Immature natural killer cell (primary cell): ENCODE measurements around the gene ILKAP. TPM values are rescaled to one million over a fixed set of nuclear protein-coding genes. Genes with fewer than 3 reads are reported as not detected.
A peak's percentile ranks its signal among the peaks of the same experiment; 100 is the strongest.

Source experiments
- DNase-seq, 3 donors: peaks; one replicate each; pipeline ENCODE4 v3.0.0; 2022; ENCODE audit warnings: mixed read lengths in 1 of 3
- H3K27ac Mint-ChIP-seq, 6 donors: one replicate each; pipeline ENCODE4 v1.8.0; 2020; ENCODE audit warnings: mixed read lengths in 6 of 6, mild to moderate bottlenecking in 5 of 6, inconsistent platforms in 4 of 6, moderate library complexity in 3 of 6
- H3K27me3 Mint-ChIP-seq, 3 donors: one replicate each; pipeline ENCODE4 v1.8.0; 2020 to 2021; ENCODE audit warnings: low read depth in 3 of 3, mild to moderate bottlenecking in 3 of 3, mixed read lengths in 3 of 3, moderate library complexity in 3 of 3, inconsistent platforms in 1 of 3
- H3K36me3 Mint-ChIP-seq, 3 donors: one replicate each; pipeline ENCODE4 v1.8.0; 2020; ENCODE audit warnings: mixed read lengths in 3 of 3, inconsistent platforms in 2 of 3, mild to moderate bottlenecking in 2 of 3
- H3K4me1 Mint-ChIP-seq, 2 donors: one replicate each; pipeline ENCODE4 v1.8.0; 2020; ENCODE audit warnings: inconsistent platforms in 2 of 2, mild to moderate bottlenecking in 2 of 2, mixed read lengths in 2 of 2, moderate library complexity in 1 of 2
- H3K4me3 Mint-ChIP-seq, 5 donors: one replicate each; pipeline ENCODE4 v1.8.0; 2020; ENCODE audit warnings: mild to moderate bottlenecking in 5 of 5, mixed read lengths in 5 of 5, inconsistent platforms in 3 of 5, moderate library complexity in 3 of 5
- H3K9me3 Mint-ChIP-seq, 6 donors: one replicate each; pipeline ENCODE4 v1.8.0; 2020; ENCODE audit warnings: mild to moderate bottlenecking in 6 of 6, mixed read lengths in 6 of 6, inconsistent platforms in 4 of 6, moderate library complexity in 3 of 6
- polyA plus RNA-seq, 3 donors: library from polyadenylated mRNA; unstranded; fragments of 300-500 nt; fragmentation: Illumina TruSeq; gene quantifications; one replicate each; pipeline ENCODE4 v1.2.3, GENCODE V29; 2021

ILKAP gene
- polyA plus RNA-seq, 3 donors from 2014 or later, result 59.2 to 82.8 (median 59.3) TPM

DNA sequence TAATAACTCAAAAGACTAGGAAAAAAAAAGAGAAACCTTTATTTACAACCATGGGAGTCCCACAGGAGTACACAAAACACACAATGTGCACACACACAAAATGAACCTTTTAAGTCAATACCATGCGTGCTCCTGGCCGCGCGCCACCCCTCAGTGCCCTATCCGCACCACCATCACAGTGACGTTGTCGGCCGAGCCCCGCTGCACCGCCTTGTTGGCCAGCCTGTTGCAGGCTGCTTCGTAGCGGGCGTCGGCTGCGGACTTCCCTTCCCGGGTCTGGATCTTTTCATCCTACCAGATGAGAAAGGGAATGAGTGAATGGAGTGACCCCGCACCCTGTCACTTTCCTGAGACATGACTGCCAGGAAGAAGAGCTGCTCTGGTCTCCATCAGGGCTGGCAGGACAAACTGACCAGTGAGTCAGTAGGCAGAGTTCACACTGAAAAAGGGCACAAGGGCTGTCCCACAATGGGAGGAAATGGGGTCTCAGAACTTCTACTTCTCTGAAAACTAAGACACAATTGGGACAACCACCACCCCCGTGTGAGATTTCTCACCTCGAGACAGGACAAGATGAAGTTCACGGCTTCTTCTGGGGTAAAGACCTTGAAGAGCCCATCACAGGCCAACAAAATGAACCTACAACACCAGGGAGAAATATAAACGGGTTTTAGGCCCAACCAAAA is 33.0 kb downstream of the ILKAP start:
- peaks cover 65 to 73% of the 10 kb centered on the region in 2 donors for H3K4me1 Mint-ChIP-seq
- H3K27ac Mint-ChIP-seq, result peak overlapping the region in 5 of 6 donors; percentile 62 to 88 (median 84)
- peak in 2 of 3 donors; percentile 21 to 32 for DNase-seq
- H3K9me3 Mint-ChIP-seq, result no peaks in the 10 kb centered on the region
- peak overlapping the region in 4 of 5 donors; percentile 21 to 70 (median 52) for H3K4me3 Mint-ChIP-seq
- peaks cover 2 to 16% (median 7%) of the 10 kb centered on the region in 3 donors for H3K27me3 Mint-ChIP-seq
- H3K36me3 Mint-ChIP-seq, result peaks cover 20 to 32% (median 21%) of the 10 kb centered on the region in 3 donors

DNA sequence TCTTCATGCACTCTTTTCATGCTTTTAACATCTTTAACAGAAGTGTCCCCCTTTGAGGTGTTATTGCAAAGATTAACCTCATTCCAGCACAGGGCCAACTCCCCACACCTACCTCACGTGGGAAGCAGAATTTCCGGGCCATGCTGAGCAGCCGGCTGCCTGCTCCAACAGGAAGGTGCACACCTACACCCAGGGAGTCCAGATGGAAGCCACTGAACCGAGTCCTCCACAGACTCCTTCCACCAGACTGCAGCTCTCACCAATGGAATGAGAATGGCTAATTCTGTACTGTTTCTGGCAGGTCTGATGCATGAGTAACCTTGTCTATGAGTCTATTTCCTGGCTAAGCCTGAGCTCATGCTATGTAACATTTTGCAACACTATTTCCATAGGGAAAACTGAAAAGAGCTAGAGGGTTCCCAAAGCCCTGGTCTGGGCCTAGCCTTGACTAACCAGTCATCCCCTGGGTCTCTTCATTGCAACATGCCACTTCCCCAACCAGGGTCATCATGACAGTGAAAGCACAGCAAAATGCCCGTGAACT is 33.7 kb downstream of the ILKAP start:
- Mint-ChIP-seq H3K27me3 (peaks cover 5 to 19% (median 10%) of the 10 kb centered on the region in 3 donors), H3K36me3 (peaks cover 20 to 32% (median 21%) of the 10 kb centered on the region in 3 donors), H3K27ac (peak overlapping the region in 5 of 6 donors; percentile 62 to 88 (median 84)), H3K4me3 (peak overlapping the region in 3 of 5 donors; percentile 54 to 66 (median 62)), H3K9me3 (no peaks in the 10 kb centered on the region), H3K4me1 (peaks cover 68 to 74% of the 10 kb centered on the region in 2 donors)
- DNase-seq, result no peak

- Mint-ChIP-seq H3K27me3 (peaks cover 7 to 21% (median 10%) of the 10 kb centered on the region in 3 donors), H3K4me1 (peaks cover 64 to 72% of the 10 kb centered on the region in 2 donors), H3K27ac (peak overlapping the region in 5 of 6 donors; percentile 14 to 88 (median 84)), H3K9me3 (no peaks in the 10 kb centered on the region), H3K36me3 (peaks cover 20 to 32% (median 21%) of the 10 kb centered on the region in 3 donors), H3K4me3 (peak overlapping the region in 3 of 5 donors; percentile 27 to 66 (median 62))
- no peak for DNase-seq
Measured at GRCh38 chr2:238169048-238169707, 34.3 kb downstream of the ILKAP start.

DNA sequence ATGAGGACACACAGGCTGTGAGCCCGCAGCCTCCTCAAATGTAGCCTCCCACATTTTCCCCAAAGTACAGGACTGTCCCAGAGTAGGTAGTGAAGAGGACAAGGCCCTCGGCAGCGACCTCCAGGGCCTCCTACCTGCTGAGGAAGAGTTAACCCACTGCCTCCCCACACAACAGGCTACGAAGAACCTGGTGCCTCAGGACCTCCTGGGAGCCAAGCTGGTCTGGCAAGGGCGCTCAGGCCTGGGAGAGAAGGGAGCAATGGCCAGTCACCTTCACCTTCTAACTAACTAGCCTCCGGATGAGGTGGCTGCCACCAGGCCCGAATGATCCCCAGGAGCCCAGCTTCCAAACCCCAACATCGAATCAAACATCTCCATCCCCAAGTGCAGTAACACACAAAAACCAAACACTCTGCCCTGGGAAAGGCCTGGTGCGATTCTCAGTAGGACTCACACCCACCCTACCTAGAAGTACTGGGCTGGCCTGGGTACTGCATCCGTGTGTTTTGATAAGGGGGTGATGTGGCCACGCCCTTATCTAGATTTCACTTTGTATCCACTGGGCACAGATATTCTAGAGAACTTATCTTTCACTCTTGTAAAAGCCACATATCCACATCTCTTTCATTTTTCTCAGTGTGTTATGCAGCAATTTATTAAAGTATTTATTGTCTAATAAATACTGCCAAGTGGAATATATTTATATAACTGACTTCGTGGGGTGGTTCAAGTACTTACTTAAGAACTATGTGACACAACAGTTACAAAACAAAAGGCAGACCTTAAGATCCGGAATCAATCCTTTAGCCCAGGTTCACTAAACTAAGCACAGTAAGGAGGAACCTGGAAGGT is 35.1 kb downstream of the ILKAP start:
- no peaks in the 10 kb centered on the region for H3K9me3 Mint-ChIP-seq
- peak overlapping the region in 4 of 6 donors; percentile 74 to 88 (median 84) for H3K27ac Mint-ChIP-seq
- peaks cover 17 to 32% (median 21%) of the 10 kb centered on the region in 3 donors for H3K36me3 Mint-ChIP-seq
- H3K27me3 Mint-ChIP-seq, result peaks cover 7 to 19% (median 10%) of the 10 kb centered on the region in 3 donors
- H3K4me1 Mint-ChIP-seq, result peaks cover 56 to 64% of the 10 kb centered on the region in 2 donors
- H3K4me3 Mint-ChIP-seq, result peak overlapping the region in 3 of 5 donors; percentile 27 to 66 (median 38)
- DNase-seq, result no peak

- Mint-ChIP-seq H3K4me1 (peaks cover 49 to 60% of the 10 kb centered on the region in 2 donors), H3K27me3 (peaks cover 5 to 15% (median 7%) of the 10 kb centered on the region in 3 donors), H3K9me3 (no peaks in the 10 kb centered on the region), H3K4me3 (no peak overlapping the region), H3K27ac (peak overlapping the region in 2 of 6 donors; percentile 45 to 46), H3K36me3 (peaks cover 11 to 27% (median 16%) of the 10 kb centered on the region in 3 donors)
- DNase-seq, result no peak
Measured at GRCh38 chr2:238167761-238168160, 35.7 kb downstream of the ILKAP start.

DNA sequence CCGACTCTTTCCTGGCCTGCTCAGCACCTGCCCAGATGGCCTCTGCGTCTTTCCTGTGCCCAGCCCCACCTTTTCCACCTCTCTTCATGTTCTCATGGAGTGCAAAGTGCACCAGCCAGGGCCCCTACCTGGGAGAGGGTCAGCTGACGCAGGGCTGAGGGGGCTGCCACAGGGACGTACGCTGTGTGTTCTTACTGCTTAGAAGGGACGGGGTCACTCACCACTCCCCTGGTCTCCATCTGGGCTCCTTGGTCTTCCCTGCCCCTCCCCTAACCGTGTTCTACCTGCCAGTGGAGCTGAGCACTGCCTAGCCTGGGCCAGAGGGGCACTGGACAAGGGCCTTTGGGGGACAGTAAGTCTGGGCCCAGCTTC is 36.2 kb downstream of the ILKAP start:
- DNase-seq, result no peak
- H3K36me3 Mint-ChIP-seq, result peaks cover 10 to 23% (median 15%) of the 10 kb centered on the region in 3 donors
- peaks cover 5 to 13% (median 7%) of the 10 kb centered on the region in 3 donors for H3K27me3 Mint-ChIP-seq
- peaks cover 45 to 56% of the 10 kb centered on the region in 2 donors for H3K4me1 Mint-ChIP-seq
- H3K4me3 Mint-ChIP-seq, result no peak overlapping the region
- H3K27ac Mint-ChIP-seq, result peak overlapping the region in 2 of 6 donors; percentile 45 to 46
- no peaks in the 10 kb centered on the region for H3K9me3 Mint-ChIP-seq

DNA sequence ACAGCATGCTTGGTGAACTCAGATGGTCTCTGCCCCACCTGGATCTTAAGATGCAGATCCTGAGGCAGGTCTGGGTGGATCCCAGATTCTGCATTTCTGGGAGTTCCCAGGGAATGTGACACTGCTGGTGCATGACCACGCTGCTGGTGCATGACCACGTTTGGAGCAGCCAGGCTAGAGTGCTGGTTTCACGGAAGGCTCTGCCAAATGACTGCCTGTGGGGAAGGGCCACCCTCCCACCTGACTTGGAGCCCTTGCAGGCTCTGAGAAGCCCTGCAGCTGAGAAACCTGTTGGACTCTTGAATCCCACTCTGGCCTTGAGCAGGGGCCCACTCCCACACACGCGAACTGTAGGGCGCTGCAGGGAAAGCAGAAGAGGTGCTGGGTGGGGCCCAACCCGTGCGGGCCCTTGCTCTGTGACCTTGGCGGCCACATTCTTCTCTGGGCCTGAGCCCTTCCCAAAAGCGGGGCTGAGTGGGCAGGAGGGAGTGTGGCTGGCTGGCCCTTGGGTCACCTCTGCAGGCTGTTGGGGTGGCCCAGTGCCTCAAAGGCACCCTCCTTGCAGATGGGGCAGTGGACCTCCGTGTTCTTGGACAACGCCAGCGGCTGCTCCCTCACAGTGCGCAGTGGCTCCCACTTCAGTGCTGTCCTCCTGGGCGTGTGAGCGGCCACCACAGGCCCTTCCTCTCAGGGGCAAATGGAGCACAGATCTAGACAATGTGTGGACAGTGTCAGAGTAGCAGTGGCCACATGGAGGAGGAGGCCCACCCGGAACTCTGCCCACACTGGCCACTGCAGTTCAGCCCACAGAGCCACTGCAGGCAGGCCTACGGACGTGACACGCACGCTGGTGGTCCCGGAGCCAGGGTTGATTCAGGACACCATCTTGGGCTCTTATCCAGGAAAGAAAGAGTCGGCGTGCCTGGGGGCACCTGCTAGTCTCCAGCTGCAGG is 36.8 kb downstream of the ILKAP start:
- peaks cover 38 to 49% of the 10 kb centered on the region in 2 donors for H3K4me1 Mint-ChIP-seq
- no peak overlapping the region for H3K4me3 Mint-ChIP-seq
- no peaks in the 10 kb centered on the region for H3K9me3 Mint-ChIP-seq
- peaks cover 10 to 17% (median 12%) of the 10 kb centered on the region in 3 donors for H3K36me3 Mint-ChIP-seq
- H3K27me3 Mint-ChIP-seq, result peaks cover 5 to 10% (median 7%) of the 10 kb centered on the region in 3 donors
- no peak for DNase-seq
- H3K27ac Mint-ChIP-seq, result peak overlapping the region in 1 of 6 donors; percentile 55

DNA sequence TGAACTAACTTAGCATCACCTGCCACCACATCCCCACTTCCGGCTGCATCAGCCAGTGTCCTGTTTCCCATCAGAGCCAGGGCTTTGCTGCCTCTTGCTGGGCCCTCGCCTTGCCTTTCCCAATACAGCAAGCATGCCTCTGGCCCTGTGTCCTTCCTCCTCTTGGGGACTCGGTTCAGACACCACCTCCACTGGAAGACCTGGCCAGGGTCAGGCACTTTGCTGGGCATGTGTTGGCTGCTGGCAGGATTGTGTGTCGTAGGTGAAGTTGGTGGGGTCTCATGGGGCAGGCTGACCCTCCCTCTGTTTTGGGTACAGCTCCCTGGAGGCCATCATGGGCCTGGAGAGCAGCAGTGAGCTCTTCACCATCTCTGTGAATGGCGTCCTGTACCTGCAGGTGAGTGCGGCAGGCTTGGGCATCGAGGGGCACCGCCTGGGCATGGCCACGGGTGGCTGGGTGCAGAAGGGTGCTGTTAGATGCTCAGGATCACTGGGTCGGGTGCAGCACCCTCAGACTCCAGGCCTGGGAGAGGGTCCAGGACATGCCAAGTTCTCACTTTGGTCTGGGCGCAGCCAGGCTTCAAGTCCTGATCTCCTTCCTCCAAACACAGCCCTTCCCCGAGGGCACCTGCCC is 38.1 kb downstream of the ILKAP start:
- Mint-ChIP-seq H3K4me3 (peak overlapping the region in 3 of 5 donors; percentile 30 to 77 (median 58)), H3K4me1 (peaks cover 31 to 47% of the 10 kb centered on the region in 2 donors), H3K9me3 (no peaks in the 10 kb centered on the region), H3K36me3 (peaks cover 5 to 11% (median 9%) of the 10 kb centered on the region in 3 donors), H3K27me3 (peaks cover 5 to 7% (median 5%) of the 10 kb centered on the region in 3 donors), H3K27ac (peak overlapping the region in 2 of 6 donors; percentile 55 to 78)
- DNase-seq, result no peak

- peaks cover 29 to 45% of the 10 kb centered on the region in 2 donors for H3K4me1 Mint-ChIP-seq
- H3K27me3 Mint-ChIP-seq, result peaks cover 5 to 7% (median 5%) of the 10 kb centered on the region in 3 donors
- peaks cover 2 to 8% (median 7%) of the 10 kb centered on the region in 3 donors for H3K36me3 Mint-ChIP-seq
- H3K27ac Mint-ChIP-seq, result peak overlapping the region in 2 of 6 donors; percentile 28 to 48
- H3K4me3 Mint-ChIP-seq, result peak overlapping the region in 3 of 5 donors; percentile 39 to 77 (median 58)
- DNase-seq, result no peak
- no peaks in the 10 kb centered on the region for H3K9me3 Mint-ChIP-seq
Measured at GRCh38 chr2:238164906-238165287, 38.6 kb downstream of the ILKAP start.

DNA sequence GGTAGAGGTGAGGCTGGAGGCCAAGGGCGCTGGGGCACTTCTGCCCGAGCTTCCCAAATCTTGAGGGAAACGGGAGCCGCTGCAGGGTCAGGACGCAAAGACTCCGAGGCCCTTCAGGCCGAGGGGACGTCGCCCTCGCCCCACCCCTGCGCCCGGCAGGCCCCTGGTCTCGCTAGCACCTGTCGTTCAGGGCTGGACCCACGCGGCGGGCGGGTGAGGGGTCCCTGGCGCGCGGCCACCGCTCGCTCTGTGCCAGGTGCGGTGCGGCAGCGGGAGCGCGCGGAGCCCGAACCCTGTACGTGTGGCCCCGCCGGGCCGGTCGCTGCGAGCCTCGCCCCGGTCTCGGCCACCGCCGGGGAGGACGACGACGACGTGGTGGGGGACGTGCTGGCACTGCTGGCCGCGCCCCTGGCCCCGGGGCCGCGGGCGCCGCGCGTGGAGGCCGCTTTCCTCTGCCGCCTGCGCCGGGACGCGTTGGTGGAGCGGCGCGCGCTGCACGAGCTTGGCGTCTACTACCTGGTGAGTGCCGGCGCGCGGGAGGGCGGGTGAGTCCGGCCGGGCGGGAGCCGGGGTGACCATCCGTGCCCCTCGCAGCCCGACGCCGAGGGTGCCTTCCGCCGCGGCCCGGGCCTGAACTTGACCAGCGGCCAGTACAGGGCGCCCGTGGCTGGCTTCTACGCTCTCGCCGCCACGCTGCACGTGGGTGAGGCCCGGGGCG is 39.9 kb downstream of the ILKAP start:
- Mint-ChIP-seq H3K9me3 (no peaks in the 10 kb centered on the region), H3K4me3 (peak overlapping the region in 2 of 5 donors; percentile 42 to 61), H3K4me1 (peaks cover 24 to 40% of the 10 kb centered on the region in 2 donors), H3K27ac (no peak overlapping the region), H3K36me3 (peaks cover 0 to 2% (median 2%) of the 10 kb centered on the region in 3 donors), H3K27me3 (peaks cover 7 to 10% (median 8%) of the 10 kb centered on the region in 3 donors)
- DNase-seq, result no peak

DNA sequence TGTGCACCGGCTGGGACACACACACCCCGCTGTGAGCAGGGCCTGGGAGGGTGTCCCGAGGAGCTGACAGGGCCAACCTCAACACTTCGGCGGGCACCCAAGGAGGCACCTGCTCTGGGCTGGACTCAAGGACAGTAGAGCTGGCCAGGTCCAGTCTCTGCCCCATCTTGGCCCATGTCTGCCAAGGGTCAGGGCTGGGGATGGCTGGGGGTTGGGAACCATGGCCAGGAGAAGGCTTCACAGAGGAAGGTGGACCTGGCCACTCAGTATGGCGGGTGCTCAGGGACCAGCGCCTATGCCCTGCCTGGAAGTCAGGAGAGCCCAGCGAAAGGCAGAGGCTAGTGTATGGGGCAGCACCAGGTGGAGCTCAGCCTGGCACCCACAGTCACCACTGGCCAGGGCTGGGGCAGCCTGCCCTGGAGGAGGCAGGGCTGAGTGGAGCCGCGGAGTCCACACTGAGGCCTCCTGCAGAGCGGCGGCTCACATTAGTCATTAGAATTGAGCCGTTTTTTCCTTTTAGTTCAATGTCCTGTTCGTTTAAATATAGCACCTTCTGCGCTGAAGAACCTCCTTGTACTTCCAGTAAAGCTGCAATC is 40.6 kb downstream of the ILKAP start:
- no peak overlapping the region for H3K27ac Mint-ChIP-seq
- H3K9me3 Mint-ChIP-seq, result no peaks in the 10 kb centered on the region
- no peaks in the 10 kb centered on the region for H3K36me3 Mint-ChIP-seq
- no peak for DNase-seq
- H3K4me1 Mint-ChIP-seq, result peaks cover 20 to 35% of the 10 kb centered on the region in 2 donors
- peak overlapping the region in 2 of 5 donors; percentile 42 to 61 for H3K4me3 Mint-ChIP-seq
- peaks cover 7 to 10% (median 8%) of the 10 kb centered on the region in 3 donors for H3K27me3 Mint-ChIP-seq
